Measurements from ENCODE around the gene TFDP3.

TFDP3 gene

DNA sequence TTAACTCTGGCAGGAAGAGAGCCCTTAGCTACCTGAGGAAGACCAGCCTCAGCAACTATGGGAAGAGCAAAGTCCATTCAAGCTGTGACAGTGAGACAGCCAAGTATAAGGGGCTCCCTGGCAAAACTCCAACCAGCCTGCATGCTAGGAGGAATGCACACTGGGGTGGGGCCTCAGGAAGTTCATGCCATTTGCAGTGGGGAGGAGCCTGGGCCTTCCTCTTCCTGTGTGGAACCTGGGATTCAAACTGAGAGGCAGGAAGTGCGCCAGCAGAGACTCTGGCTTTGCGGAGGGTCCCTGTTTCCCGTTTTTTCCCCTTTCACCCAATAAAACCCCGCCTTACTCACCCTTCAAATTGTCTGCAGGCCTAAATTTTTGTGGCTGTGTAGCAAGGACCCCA lies 33.0 kb downstream of the TFDP3 start:
- no peak for DNase-seq

DNA sequence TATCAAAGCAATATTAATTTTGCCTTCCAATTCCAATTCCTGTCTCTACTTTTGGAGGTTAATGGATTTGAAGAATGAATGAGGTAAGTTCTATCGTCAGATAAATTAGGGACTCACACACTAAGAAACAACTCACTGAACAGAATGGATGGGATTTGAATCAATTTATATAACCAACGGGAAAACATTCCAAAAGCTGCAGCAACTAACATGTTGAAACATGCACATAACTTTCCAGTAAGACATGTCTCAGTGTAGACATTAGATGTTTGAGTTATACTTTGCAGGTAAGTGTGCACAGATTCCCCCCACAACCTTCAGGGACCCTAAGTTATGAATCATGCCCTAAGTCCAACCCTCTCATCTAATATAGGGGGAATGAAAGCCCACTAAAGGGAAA lies 34.3 kb downstream of the TFDP3 start:
- DNase-seq = no peak

DNA sequence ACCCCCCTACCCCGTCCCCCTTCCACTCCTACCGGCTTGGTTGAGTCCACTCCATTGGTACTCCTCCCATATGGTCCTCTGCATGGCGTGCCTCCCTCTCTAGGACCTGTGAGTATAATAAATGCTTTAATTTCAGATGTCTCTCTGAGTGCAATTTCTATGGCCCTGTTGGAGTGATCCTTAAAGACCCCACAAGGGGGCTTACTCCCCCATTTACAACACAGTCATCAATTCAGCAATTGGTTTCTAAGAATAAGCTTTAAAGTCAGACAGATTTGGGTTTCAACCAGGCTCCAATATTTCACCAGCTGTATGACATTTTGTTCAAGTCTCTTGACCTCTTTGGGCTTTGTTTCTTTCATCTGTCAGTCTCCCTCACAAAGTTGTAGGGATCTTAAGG lies 38.7 kb downstream of the TFDP3 start:
- DNase-seq = no peak

DNA sequence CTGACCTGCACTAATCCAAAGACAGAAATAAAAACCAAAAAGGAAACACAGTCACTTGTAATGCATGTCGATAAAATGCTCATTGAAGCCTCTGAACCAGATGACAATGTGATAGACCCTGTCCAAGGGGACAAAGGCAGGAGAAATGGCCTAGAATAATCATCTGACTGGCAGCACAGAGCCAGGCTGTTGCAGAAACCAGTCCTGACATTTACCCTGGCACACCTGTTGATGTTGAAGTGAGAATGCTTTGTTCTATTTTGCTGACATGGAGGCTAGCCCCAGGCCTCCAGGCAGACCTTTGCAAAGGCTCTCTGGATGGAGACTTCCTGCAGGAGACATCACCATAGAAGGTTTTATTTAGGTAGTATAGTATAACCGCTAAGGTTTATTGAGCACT lies 41.0 kb downstream of the TFDP3 start:
- DNase-seq = no peak

DNA sequence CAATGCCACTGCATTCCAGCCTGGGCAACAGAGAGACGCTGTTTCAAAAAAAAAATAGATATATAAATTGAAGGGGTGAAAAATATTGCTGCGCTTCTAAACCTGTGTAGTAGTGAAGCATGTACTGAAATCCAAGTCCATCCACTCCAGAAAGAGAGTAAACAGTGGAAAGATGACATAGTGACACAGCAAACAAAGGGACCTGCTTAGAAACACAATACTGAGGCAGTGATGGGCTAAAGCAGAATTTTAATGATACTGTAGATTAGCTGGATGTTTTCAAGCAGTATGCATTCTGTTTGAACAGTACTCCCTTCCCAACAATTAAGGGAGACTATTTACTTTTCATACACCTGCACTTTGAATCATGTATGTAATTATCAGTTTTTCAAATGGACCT lies 42.5 kb downstream of the TFDP3 start:
- DNase-seq = no peak

DNA sequence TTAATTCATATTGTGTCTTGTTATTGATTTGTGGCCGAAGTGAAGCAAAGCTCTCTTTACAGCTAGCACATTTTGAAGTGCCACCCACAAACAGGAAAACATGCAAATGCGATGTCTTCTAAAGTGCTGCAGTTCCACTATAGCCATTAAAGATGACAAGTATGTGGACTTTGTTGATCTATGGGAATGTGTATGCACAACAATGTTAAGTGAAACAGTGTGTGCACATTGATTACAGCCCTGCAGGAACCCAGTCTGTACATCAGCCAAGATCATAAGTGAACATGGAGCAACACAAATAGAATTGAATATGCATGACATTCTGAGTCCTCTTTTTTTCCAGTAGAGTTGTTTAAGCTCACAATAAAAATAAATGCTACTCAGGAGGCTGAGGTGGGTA lies 43.0 kb downstream of the TFDP3 start:
- DNase-seq = no peak

DNA sequence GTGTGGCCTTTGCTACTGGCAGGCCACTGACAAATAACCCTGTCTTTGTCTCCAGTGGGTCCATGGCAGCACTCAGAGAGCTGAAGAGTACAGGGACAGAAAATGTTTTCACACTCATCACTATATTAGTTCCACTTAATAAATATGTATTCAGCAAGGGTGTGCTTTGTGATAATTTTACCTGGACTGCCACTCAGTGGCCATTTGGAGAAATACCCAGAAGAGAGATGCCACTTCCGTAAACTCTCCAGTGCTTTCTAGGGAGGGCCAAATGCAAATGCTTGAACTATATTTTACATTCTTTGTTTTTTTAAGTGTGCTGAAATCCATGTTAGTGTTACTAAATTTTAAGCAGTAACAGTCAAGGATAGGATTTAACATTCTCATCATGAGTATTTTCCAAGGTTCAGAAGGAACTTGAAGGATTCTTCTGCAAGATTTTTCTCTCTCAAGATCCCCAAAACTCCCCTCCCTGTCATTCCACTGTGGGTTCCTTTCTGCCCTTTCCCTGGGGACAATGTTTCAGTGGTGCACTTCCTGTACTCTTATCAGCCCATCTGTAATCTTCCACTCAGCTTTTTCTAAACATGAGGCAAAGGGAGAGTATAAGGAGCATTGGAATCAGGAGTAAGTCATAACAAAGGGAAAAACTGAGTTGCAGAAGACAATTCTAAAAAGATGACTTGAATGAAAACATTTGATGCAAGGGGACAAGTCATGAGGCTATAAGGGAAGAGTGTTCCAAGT lies 46.0 kb downstream of the TFDP3 start:
- DNase-seq = no peak
